GM12878 (cell line): Measurements from ENCODE around the gene CRTC2. TPM values are rescaled to one million over a fixed set of nuclear protein-coding genes. Genes with fewer than 3 reads are reported as not detected.
A peak's percentile ranks its signal among the peaks of the same experiment; 100 is the strongest.

ENCODE experiments used
- ATAC-seq: fragments of 200-7000 bp; cut with Tn5 transposase; 3 replicates; pipeline ENCODE4 v1.9.1; 2020; ENCODE audit warnings: mild to moderate bottlenecking, moderate library complexity
- BruUV-seq: library from RNA; stranded (reverse); fragments of 400-500 nt; replicated peaks from 2 replicates; lab custom pipeline; 2021; lab: Mats Ljungman, UMichigan
- CTCF ChIA-PET: fragments of 300-600 bp; sonication (Branson Sonifier 250); formaldehyde crosslinking; extraction: SDS; loops from one replicate; lab custom pipeline; 2021; ENCODE audit warnings: inconsistent platforms; lab: Yijun Ruan, JAX
- POLR2A ChIA-PET: fragments of 350-600 bp; formaldehyde crosslinking; extraction: SDS; loops from one replicate; lab custom pipeline; 2021; ENCODE audit warnings: inconsistent platforms; lab: Charles Lee
- RAD21 ChIA-PET: fragments of 300-600 bp; sonication (Branson Sonifier 250); formaldehyde crosslinking; loops from one replicate; lab custom pipeline; 2023; ENCODE audit warnings: antibody characterized with exemption; ENCODE audit not compliant: unreplicated experiment; lab: Charles Lee
- SMC1A ChIA-PET: fragments of 300-600 bp; sonication (Branson Sonifier 250); formaldehyde crosslinking; loops from one replicate; lab custom pipeline; 2023; ENCODE audit not compliant: unreplicated experiment, uncharacterized antibody; lab: Charles Lee
- DNase-seq: peaks from one replicate; pipeline ENCODE4 v3.0.0-alpha.2; 2011; ENCODE audit warnings: low read depth, low spot score
- FAIRE-seq: peaks from 3 replicates; lab custom pipeline; 2011; peaks lifted over from hg19 to GRCh38; lab: Jason Lieb, UNC
- H2AFZ ChIP-seq: 2 replicates; pipeline ENCODE4 v1.6.0; 2011; ENCODE audit warnings: low read depth, low read length, control low read depth; ENCODE audit not compliant: control insufficient read depth
- H3K27ac ChIP-seq: 2 replicates; pipeline ENCODE4 v1.5.1; 2011; ENCODE audit warnings: control low read depth; ENCODE audit not compliant: control insufficient read depth, insufficient read depth
- H3K27me3 ChIP-seq, 2 experiments: replicated peaks in 1 of 2; 2 replicates each; pipeline versions ENCODE4 v1.6.0 to v1.6.1; 2011; ENCODE audit warnings: low read length in 1 of 2; ENCODE audit not compliant: control insufficient read depth in 2 of 2, insufficient read depth in 2 of 2
- H3K36me3 ChIP-seq, 2 experiments: 2 replicates each; pipeline ENCODE4 v1.5.1; 2011; ENCODE audit warnings: low read length in 1 of 2; ENCODE audit not compliant: control insufficient read depth in 2 of 2, insufficient read depth in 2 of 2
- H3K4me1 ChIP-seq: 2 replicates; pipeline ENCODE4 v1.6.1; 2011; ENCODE audit warnings: mild to moderate bottlenecking, low read length, moderate library complexity, mixed read lengths; ENCODE audit not compliant: control insufficient read depth, insufficient read depth
- H3K4me2 ChIP-seq: 2 replicates; pipeline ENCODE4 v1.6.0; 2011; ENCODE audit warnings: control low read depth; ENCODE audit not compliant: control insufficient read depth, insufficient read depth
- H3K4me3 ChIP-seq: fragments of 200-600 bp; sonication (generic); 2 replicates; pipeline ENCODE4 v1.5.1; 2016
- H3K79me2 ChIP-seq: 2 replicates; pipeline ENCODE4 v1.6.0; 2011; ENCODE audit warnings: low read length; ENCODE audit not compliant: control insufficient read depth, insufficient read depth
- H3K9ac ChIP-seq: 2 replicates; pipeline ENCODE4 v1.8.0; 2011; ENCODE audit warnings: low read length, control low read depth, mixed read lengths; ENCODE audit not compliant: control insufficient read depth, insufficient read depth
- H3K9me3 ChIP-seq: replicated peaks from 3 replicates; pipeline ENCODE4 v1.5.1; 2011; ENCODE audit warnings: mild to moderate bottlenecking, low read length; ENCODE audit not compliant: control insufficient read depth, insufficient read depth
- H4K20me1 ChIP-seq: 2 replicates; pipeline ENCODE4 v1.6.0; 2011; ENCODE audit not compliant: control insufficient read depth, insufficient read depth
- EGR1 ChIP-seq, 2 experiments: IDR thresholded peaks; 1 replicate in 1 of 2; 2 replicates in 1 of 2; pipeline ENCODE4 v1.6.1; 2011 to 2012; ENCODE audit warnings: low read depth in 2 of 2, low read length in 2 of 2, borderline replicate concordance in 1 of 2, mild to moderate bottlenecking in 1 of 2, moderate library complexity in 1 of 2
- HCFC1 ChIP-seq: fragments of 150-350 bp; IDR thresholded peaks from 2 replicates; pipeline ENCODE4 v1.6.1; 2014; ENCODE audit warnings: low read length
- KAT2A ChIP-seq: conservative IDR thresholded peaks from 2 replicates; pipeline ENCODE4 v1.6.1; 2011; ENCODE audit warnings: low read depth, low read length; ENCODE audit not compliant: control insufficient read depth
- MEF2B ChIP-seq: fragments of 450-650 bp; IDR thresholded peaks from 2 replicates; pipeline ENCODE4 v1.6.1; 2018; ENCODE audit warnings: mild to moderate bottlenecking, moderate library complexity; ENCODE audit not compliant: partially characterized antibody, poor library complexity, severe bottlenecking
- NR2C1 ChIP-seq: fragments of 450-650 bp; IDR thresholded peaks from 2 replicates; pipeline ENCODE4 v1.6.1; 2017; ENCODE audit warnings: antibody characterized with exemption, mild to moderate bottlenecking, moderate library complexity
- POLR2A ChIP-seq: IDR thresholded peaks from 2 replicates; pipeline ENCODE4 v1.6.1; 2011; ENCODE audit warnings: low read depth, mild to moderate bottlenecking, low read length
- ZNF217 ChIP-seq: fragments of 450-650 bp; IDR thresholded peaks from 2 replicates; pipeline ENCODE4 v1.6.1; 2017; ENCODE audit warnings: antibody characterized with exemption, mild to moderate bottlenecking
- WGBS: methylation state at CpG from one replicate; pipeline ENCODE4 v1.1.6; 2016; ENCODE audit warnings: low lambda C conversion rate; ENCODE audit not compliant: insufficient replicate concordance, insufficient coverage; ENCODE audit errors: missing lambda C conversion rate; 5-methylcytosine and 5-hydroxymethylcytosine counted together
- in situ Hi-C: fragments of 300-500 bp; cut with MboI; formaldehyde crosslinking; loops from 9 replicates; pipeline ENCODE4 v1.14.3; 2018; ENCODE audit warnings: mixed read lengths
- intact Hi-C: fragments of 100-400 bp; cut with micrococcal nuclease; formaldehyde crosslinking; loops from one replicate; pipeline ENCODE4 v1.14.2; 2022; ENCODE audit not compliant: unreplicated experiment
- polyA plus RNA-seq, 11 experiments: library from polyadenylated mRNA; depleted of rRNA in 4 of 11; unstranded in 6 of 11; stranded (reverse) in 5 of 11; fragments of >200 nt; fragmentation: Nextera tagmentation in 4 of 11; fragmentation: Illumina TruSeq in 1 of 11; extraction: Ambion mirVana in 4 of 11; extraction: Trizol in 1 of 11; gene quantifications; 1 replicate in 1 of 11; 2 replicates in 10 of 11; pipeline versions ENCODE4 v1.2.1 to v1.2.3, GENCODE V29; 2011 to 2016; ENCODE audit warnings: inconsistent platforms in 2 of 11, missing spikeins in 2 of 11, low read depth in 1 of 11
- total RNA-seq, 4 experiments: library from RNA; depleted of rRNA in 3 of 4; stranded (reverse); fragments of >200 nt in 3 of 4; fragmentation: Illumina TruSeq in 1 of 4; extraction: Trizol in 1 of 4; gene quantifications; 2 replicates each; pipeline versions ENCODE4 v1.2.1 to v1.2.3, GENCODE V29; 2013 to 2021
- TF ChIP-seq, protein P1 (sequence below): fragments of 450-650 bp; IDR thresholded peaks from 2 replicates; pipeline ENCODE4 v1.6.1; 2017; ENCODE audit warnings: low read depth, mild to moderate bottlenecking, moderate library complexity
- TF ChIP-seq, protein P2 (sequence below): IDR thresholded peaks from 2 replicates; pipeline ENCODE4 v1.6.1; 2011; ENCODE audit warnings: mild to moderate bottlenecking, low read depth, low read length, moderate library complexity; ENCODE audit not compliant: insufficient replicate concordance
- TF ChIP-seq, protein P3 (sequence below): fragments of 450-650 bp; IDR thresholded peaks from 2 replicates; pipeline ENCODE4 v1.6.1; 2018; ENCODE audit warnings: mild to moderate bottlenecking, low read depth, moderate library complexity; ENCODE audit not compliant: partially characterized antibody

Gene CRTC2
- total and polyA plus RNA-seq, 10 of the 15 experiments (the other 5 are each of a cell fraction or from before 2014, with no cell fraction given) = 5.1 to 57.9 (median 32.7) TPM

GRCh38 chr1:153995640-153996039 is 37.2 kb upstream of the CRTC2 start:
- peaks cover 0 to 16% of the 10 kb centered on the region in 2 experiments; a peak in 3 of 4 replicates for H3K36me3 ChIP-seq
- no peaks in the 10 kb centered on the region for H4K20me1 ChIP-seq
- no peak overlapping the region for H3K4me3 ChIP-seq
- no peak overlapping the region for H3K9ac ChIP-seq
- ATAC-seq (no peak), DNase-seq (no peak)
- ChIA-PET POLR2A (no interaction called here), CTCF (interaction anchor here (0.6 to 1.1 kb wide), 4 partner anchors 9 to 1462 kb away, joined by 3 read pairs; partner anchors contain the start of gene JTB), SMC1A (interaction anchor here (1.4 to 1.5 kb wide), 2 partner anchors 9 to 182 kb away, joined by 3 to 4 read pairs; partner anchors contain the start of gene RAB13)
- no peak overlapping the region for H3K27ac ChIP-seq
- intact Hi-C loops = no loop called here
- H2AFZ ChIP-seq = no peak overlapping the region
- no peaks in the 10 kb centered on the region for H3K27me3 ChIP-seq
- TF ChIP-seq HCFC1 = no peak
- 0 out of 2 replicates have a peak, but pooled peaks have one; percentile 32 for TF ChIP-seq POLR2A
- TF ChIP-seq, all 136 proteins: peak for 1
- RAD21 ChIA-PET = no interaction called here
- Histone ChIP-seq H3K9me3 (no peaks in the 10 kb centered on the region), H3K79me2 (peaks cover 23% of the 10 kb centered on the region), H3K4me2 (no peak overlapping the region), H3K4me1 (peaks cover 9% of the 10 kb centered on the region; the same call in 1 of the 2 replicates)
- WGBS = 99% methylated on average over 11 of the region's 11 CpGs
- FAIRE-seq = no peak
- in situ Hi-C loops = loop anchor here (10.0 kb wide), 1 partner anchor 491 kb away; no protein-coding TSS in a partner anchor
- no TSS peak for BruUV-seq

DNA sequence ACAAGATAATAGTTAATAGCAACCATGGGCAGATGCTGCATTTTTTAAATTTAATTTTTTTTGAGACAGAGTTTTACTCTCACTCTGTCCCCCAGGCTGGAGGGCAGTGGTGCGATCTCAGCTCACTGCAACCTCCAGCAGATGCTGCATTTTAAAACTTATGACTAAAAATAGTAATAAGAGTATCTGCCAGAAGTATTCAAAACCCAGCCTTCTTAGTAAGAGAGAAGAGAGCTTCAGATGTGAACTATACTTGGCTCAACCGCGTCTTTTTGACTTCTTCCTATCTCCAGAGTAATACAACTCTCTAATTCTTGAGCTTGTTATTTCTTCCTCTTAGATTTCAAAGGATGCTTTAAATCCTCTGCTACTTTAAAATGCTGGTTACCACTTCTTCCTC is 36.8 kb upstream of the CRTC2 start:
- Histone ChIP-seq H4K20me1 (no peaks in the 10 kb centered on the region), H3K4me1 (peaks cover 9% of the 10 kb centered on the region; the same call in 1 of the 2 replicates), H3K27ac (no peak overlapping the region), H3K4me2 (no peak overlapping the region), H3K9me3 (no peaks in the 10 kb centered on the region), H3K79me2 (peaks cover 25% of the 10 kb centered on the region), H3K27me3 (no peaks in the 10 kb centered on the region), H2AFZ (no peak overlapping the region), H3K36me3 (peaks cover 0 to 16% of the 10 kb centered on the region in 2 experiments; a peak in 3 of 4 replicates), H3K4me3 (no peak overlapping the region), H3K9ac (no peak overlapping the region)
- in situ Hi-C loops (loop anchor here (10.0 kb wide), 1 partner anchor 490 kb away; no protein-coding TSS in a partner anchor), intact Hi-C loops (no loop called here)
- no peak for ATAC-seq
- CTCF ChIA-PET = interaction anchor here (1.0 to 1.1 kb wide), 2 partner anchors 18 to 120 kb away, joined by 3 read pairs; partner anchors contain the start of gene JTB
- RAD21 ChIA-PET = interaction anchor here (0.6 kb wide), 1 partner anchor 350 kb away, joined by 3 read pairs; no protein-coding TSS in a partner anchor
- no peak for DNase-seq
- POLR2A ChIA-PET = interaction anchor here (0.6 kb wide), 1 partner anchor 399 kb away, joined by 4 read pairs; no protein-coding TSS in a partner anchor
- SMC1A ChIA-PET = interaction anchor here (1.4 to 1.5 kb wide), 2 partner anchors 9 to 182 kb away, joined by 3 to 4 read pairs; partner anchors contain the start of gene RAB13
- 68% methylated on average over 3 of the region's 3 CpGs for whole genome bisulfite sequencing
- no peak for FAIRE-seq
- no TSS peak for BruUV-seq
- TF ChIP-seq, protein P1, sequence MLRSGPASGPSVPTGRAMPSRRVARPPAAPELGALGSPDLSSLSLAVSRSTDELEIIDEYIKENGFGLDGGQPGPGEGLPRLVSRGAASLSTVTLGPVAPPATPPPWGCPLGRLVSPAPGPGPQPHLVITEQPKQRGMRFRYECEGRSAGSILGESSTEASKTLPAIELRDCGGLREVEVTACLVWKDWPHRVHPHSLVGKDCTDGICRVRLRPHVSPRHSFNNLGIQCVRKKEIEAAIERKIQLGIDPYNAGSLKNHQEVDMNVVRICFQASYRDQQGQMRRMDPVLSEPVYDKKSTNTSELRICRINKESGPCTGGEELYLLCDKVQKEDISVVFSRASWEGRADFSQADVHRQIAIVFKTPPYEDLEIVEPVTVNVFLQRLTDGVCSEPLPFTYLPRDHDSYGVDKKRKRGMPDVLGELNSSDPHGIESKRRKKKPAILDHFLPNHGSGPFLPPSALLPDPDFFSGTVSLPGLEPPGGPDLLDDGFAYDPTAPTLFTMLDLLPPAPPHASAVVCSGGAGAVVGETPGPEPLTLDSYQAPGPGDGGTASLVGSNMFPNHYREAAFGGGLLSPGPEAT = no peak
- TF ChIP-seq, protein P2, sequence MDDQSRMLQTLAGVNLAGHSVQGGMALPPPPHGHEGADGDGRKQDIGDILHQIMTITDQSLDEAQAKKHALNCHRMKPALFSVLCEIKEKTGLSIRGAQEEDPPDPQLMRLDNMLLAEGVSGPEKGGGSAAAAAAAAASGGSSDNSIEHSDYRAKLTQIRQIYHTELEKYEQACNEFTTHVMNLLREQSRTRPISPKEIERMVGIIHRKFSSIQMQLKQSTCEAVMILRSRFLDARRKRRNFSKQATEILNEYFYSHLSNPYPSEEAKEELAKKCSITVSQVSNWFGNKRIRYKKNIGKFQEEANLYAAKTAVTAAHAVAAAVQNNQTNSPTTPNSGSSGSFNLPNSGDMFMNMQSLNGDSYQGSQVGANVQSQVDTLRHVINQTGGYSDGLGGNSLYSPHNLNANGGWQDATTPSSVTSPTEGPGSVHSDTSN = no peak
- no peak for TF ChIP-seq EGR1 (IDR thresholded peaks at IDR 0.05; ENCODE audit: borderline replicate concordance in 1 of 2, low read depth in 2 of 2, low read length in 2 of 2)
- TF ChIP-seq, protein P3, sequence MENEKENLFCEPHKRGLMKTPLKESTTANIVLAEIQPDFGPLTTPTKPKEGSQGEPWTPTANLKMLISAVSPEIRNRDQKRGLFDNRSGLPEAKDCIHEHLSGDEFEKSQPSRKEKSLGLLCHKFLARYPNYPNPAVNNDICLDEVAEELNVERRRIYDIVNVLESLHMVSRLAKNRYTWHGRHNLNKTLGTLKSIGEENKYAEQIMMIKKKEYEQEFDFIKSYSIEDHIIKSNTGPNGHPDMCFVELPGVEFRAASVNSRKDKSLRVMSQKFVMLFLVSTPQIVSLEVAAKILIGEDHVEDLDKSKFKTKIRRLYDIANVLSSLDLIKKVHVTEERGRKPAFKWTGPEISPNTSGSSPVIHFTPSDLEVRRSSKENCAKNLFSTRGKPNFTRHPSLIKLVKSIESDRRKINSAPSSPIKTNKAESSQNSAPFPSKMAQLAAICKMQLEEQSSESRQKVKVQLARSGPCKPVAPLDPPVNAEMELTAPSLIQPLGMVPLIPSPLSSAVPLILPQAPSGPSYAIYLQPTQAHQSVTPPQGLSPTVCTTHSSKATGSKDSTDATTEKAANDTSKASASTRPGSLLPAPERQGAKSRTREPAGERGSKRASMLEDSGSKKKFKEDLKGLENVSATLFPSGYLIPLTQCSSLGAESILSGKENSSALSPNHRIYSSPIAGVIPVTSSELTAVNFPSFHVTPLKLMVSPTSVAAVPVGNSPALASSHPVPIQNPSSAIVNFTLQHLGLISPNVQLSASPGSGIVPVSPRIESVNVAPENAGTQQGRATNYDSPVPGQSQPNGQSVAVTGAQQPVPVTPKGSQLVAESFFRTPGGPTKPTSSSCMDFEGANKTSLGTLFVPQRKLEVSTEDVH = no peak
- TF ChIP-seq ZNF217 = no peak
- no peak for TF ChIP-seq KAT2A
- TF ChIP-seq NR2C1 = no peak
- TF ChIP-seq MEF2B = no peak
